Inflammatory macrophage (primary cell): Measurements from ENCODE around the gene AASDH.

ENCODE experiments used
- DNase-seq, 2 donors: peaks; one replicate each; pipeline ENCODE4 v3.0.0-alpha.2; 2020 to 2022

Gene AASDH

DNA sequence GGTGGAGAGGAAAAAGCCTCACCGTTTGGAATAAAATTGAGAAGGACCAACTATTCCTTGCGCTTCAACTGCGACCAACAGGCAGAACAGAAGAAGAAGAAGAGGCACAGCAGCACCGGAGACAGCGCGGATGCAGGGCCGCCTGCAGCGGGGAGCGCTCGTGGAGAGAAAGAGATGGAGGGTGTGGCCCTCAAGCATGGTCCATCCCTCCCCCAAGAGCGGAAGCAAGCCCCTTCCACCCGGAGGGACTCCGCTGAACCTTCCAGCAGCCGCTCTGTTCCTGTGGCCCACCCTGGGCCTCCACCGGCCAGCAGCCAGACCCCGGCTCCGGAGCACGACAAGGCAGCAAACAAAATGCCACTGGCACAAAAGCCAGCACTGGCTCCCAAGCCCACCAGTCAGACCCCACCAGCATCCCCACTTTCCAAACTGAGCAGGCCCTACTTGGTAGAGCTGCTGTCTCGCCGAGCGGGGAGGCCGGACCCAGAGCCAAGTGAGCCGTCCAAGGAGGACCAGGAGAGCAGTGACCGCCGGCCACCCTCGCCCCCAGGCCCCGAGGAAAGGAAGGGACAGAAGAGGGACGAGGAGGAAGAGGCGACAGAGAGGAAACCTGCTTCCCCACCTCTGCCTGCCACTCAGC, 71.2 kb downstream of the AASDH start:
- no peak for DNase-seq

DNA sequence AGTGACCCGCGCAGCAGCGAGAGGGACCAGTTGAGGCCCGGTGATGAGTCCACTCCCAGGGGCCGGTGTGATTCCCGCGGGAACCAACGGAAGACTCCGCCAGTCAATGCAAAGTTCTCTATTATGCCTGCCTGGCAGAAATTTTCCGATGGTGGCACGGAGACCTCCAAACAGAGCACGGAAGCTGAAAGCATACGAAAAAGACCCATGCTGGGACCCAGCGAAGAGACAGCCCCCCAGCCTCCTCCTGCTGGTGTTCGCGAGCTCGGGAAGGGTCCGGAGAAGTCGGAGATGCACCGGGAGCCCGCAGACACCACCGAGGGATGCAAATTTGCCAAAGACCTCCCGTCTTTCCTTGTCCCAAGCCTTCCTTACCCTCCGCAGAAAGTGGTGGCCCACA, 71.7 kb downstream of the AASDH start:
- DNase-seq = no peak

DNA sequence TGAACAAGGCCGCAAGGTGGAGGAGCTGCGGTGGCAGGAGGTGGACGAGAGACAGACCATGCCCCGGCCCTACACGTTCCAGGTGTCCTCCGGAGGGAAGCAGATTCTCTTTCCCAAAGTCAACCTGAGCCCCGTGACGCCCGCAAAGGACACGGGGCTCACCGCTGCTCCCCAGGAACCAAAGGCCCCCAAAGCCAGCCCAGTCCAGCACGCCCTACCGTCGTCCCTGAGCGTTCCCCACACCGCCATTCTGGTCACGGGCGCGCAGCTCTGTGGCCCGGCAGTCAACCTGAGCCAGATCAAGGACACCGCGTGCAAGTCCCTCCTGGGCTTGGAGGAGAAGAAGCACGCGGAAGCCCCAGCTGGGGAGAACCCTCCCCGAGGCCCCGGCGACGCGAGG, 72.2 kb downstream of the AASDH start:
- no peak for DNase-seq

DNA sequence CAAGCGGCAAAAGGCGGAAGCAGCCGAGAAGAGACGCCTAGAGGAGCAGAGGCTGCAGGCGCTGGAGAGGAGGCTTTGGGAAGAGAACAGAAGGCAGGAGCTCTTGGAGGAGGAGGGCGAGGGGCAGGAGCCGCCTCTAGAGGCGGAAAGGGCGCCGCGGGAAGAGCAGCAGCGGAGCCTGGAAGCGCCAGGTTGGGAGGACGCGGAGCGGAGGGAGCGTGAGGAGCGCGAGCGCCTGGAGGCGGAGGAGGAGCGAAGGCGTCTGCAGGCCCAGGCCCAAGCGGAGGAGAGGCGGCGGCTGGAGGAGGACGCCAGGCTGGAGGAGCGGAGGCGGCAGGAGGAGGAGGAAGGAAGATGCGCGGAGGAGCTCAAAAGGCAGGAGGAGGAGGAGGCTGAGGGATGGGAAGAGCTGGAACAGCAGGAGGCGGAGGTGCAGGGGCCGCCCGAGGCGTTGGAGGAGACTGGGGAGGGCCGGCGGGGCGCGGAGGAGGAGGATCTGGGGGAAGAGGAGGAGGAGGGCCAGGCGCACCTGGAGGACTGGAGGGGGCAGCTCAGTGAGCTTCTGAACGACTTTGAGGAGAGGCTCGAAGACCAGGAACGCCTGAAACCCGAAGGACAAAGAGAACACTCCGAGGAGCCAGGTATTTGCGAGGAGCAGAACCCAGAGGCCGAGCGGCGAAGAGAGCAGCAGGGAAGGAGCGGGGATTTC, 72.9 kb downstream of the AASDH start:
- DNase-seq = no peak

DNA sequence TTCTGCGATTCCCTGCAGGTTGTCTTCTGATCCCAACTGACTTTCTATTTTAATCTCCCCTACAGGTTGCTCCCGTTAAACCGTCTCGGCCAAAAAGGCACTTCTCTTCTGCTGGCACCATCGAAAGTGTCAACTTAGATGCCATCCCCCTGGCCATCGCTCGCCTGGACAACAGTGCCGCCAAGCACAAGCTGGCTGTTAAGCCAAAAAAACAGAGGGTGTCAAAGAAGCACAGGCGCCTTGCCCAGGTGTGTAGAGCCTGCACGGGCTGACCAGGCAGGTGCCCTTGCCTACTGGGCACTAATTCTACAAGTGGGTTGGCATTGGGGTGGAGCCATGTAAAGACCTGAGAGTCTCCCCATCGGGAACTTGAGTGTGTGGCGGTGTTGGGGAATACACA, 74.2 kb downstream of the AASDH start:
- DNase-seq = no peak

DNA sequence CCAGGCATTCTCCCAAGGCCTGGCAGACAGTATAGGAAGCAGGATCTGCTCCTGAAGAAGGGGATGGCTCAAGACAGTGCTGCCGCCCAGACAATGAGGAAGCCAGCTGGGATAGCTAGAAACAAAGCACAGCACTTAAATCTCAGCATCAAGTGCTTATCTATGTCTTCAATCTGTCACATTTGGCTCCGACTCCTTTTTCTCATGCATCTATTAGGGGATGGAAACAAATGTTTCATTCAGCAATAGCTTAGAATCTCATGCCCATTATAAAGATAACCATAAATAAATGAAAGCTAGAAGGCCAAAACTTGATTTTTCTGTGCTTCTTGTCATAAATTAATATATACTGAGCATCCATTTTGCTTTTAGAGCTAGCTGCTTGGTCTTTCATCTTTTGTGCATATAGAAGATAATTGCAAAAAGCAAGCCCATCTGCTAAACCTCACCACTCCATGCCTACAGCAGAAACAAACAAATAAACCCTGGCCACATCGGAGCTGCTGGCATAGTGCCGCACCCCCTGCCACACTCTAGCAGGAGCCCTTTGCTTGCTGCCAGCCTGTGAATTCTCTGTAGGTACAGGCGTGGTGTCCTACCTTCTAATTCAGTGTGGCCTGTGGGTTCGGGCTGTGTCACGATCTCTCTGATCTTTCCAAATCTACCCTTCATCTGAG, 75.9 kb downstream of the AASDH start:
- DNase-seq = no peak

DNA sequence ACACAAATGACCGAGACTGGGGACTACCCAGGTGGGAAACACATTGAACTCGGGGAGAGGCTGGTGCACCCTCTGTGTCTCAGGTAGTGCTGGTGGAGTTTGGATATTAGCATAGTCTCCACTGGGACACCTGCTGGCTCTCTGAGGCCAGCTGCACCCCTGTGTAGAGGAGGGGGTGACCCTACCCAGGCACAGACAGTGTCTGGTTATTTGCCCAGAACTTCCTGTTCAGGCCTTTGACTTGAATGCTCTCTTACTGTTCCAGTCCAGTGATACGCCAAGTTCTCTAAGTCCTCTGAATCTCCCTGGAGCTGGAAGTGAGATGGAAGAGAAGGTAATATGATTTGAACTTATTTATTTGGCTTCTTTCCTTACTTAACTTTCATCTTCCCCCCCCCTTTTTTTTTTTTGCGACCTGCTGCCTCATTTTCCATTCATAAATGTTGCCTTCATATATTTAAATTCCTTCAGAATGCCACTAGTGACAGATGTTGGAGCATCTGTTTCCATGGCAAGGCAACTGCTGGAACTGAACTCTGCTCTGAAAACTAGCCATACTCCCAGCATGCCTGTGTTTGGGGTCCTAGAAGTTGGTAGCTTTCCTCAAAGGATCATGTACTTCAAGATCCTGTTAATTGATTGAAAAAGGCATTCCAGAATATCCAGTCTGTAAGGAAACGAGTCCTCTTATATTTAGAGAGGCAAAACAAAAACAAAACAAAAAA, 76.7 kb downstream of the AASDH start:
- DNase-seq = no peak

DNA sequence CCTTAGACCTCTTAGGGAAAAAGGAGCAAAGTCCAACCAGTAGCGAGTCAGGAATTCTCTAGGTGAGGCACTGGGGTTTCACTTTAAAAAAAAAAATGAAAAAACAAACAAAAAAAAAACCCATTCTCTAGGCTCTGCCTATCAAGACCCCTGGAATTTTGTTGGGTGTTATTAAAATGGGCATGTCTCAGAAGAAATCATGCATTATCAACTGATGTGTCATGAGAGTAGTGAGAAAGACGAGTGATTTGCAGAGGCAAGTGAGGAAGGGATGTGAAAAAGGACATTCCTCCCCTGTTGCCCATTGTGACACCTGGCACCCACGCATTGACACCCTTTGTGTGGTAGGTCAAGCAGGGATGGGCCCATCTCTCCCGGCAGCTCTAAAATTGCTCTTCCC, 78.9 kb downstream of the AASDH start:
- DNase-seq = no peak

DNA sequence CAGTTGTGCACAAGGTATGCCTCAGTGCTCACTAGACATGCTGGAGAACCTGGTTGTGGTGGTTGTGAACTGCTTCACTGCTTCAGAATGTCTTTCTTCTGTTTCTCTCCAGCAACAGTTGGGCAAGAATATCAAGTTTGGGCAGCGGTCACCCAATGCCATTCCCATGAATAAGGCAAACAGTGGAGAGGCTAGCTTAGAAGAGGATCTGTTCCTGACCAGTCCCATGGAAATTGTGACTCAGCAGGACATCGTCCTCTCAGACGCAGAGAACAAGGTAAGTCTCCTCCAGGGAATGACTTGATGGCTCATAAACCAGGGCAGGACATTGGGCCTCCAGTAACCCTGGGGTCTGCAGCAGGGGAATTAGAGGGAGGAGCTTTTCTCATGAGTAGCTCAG, 79.9 kb downstream of the AASDH start:
- DNase-seq = no peak

DNA sequence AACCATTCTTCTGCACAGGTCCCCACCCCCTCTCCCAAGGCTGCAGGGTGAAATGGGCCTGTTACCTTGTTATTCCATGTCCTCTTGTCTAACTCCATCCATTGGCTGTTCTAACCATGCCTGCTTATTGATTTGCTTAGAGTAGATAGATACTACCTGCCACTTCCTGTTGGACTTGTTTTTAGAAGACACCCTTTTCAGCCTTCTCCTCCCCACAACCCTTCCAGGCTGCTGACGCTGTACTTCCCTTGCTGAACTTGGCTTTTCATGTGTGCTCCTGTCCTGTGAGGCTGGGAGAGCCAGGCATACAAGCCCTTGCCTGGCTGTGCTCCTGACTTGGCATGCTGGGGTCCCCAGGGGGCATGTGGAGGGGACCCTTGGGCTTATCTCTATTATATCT, 81.9 kb downstream of the AASDH start:
- DNase-seq = no peak

DNA sequence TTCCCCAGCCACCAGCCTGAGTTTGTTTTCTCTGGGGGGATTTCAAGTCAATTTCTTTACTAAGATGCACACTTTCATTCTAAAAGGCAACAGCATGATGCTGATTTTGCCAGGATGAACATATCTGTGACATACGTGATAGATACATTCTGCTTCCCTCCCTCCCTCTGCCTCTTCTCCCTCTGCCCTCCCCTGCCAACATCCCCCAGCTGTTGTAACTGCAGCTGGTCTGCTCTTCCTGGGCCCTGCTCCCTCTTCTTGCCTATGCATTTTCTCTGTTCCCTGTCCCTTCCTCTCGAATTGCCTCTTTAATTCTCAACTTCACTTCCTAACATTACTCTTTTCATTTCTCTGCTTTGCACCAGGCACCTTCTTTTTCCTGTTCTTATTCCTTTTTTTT, 83.4 kb downstream of the AASDH start:
- no peak for DNase-seq

DNA sequence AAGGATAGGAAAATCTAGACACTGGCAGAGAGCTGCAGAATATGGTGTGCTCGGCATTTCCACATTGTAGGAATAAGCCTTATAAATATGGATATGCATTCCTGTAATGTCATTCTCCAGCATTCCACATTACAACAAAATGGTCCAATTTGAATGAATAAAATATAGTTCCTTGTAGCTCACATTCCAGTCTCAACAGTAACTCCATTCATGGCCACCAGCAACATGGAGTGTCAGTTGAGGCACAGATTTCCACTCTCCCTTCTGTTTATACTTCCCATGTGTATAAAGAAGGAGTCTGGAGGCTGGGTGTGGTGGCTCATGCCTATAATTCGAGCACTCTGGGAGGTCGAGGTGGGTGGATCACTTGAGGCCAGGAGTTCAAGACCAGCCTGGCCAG, 84.5 kb downstream of the AASDH start:
- no peak for DNase-seq

DNA sequence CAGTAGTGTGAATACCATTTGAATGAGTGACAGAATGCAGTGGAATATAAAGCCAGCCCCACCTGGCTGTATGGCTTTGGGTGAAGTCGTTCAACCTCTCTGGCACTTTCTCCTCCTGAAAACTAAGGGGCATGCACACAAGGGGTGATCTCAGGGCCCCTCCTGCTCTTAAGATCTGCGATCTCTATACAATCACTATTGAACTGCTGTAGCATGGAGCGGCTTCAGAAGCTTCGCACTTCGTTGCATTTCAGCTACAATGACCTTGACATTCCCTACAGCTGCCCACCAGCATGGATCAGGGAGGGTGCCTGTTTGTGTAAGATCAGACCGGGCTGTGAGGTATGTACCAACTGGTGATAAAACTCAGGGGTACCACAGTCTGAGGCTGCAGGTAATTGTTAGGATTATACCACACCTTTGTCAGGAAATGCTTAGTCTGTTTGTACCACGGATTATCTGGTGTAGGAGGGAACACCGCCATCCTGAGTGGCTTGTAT, 85.2 kb downstream of the AASDH start:
- DNase-seq = no peak

DNA sequence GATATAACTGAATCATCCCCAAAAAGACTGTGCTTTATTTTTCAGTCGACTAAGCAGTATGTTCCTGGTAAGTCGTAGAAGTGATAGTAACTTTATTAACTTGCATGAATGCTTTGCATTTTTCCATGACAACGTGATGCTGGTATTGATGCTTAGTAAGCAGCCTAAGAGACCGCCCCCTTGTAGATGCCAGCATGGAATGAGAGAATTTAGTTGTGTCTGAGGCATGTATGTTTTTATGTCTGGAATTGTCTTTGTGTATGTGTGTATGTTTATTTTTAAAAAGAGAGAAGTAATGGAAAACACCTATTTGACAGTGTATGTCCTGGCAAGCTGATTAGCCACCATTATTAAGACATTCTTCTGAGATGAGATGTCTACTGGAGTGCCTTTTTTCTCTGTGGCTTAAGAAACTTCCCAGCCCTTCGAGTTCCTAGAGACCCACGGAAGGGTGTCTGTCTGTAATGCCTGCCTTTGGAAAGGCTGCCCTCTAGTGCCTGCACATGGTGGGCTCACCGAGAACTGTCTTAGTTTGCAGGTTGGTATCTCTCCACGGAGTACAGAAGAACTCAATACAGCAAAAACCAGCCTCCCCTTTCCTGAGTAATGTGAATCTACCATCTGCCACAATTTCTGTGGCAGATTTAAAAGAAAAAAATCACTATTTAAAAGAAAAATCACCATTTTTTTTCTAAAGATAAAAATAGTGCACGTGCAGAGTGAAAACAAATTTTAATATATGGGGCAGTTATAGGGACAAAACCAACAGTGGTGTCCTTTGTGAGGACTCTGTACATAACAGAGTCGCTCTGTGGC, 85.9 kb downstream of the AASDH start:
- DNase-seq = peak; percentile 67

DNA sequence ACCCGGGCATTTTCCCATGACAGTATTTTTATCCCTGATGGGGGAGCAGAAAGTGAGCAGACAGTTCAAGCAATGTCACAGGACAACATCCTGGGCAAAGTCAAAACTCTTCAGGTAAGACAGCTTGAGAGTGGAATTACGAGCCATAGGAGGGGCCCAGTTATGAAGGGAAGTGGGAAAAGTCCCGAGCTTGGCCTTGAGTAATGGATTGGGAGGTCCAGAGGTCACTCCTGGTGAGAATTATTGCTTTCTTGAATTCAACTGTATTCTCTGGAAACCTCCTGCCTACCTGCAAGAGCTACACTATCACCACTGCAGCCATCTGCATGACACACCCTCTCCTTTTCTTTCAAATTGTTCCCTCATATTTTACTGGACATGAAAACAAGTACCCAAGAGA, 89.1 kb downstream of the AASDH start:
- DNase-seq = no peak

DNA sequence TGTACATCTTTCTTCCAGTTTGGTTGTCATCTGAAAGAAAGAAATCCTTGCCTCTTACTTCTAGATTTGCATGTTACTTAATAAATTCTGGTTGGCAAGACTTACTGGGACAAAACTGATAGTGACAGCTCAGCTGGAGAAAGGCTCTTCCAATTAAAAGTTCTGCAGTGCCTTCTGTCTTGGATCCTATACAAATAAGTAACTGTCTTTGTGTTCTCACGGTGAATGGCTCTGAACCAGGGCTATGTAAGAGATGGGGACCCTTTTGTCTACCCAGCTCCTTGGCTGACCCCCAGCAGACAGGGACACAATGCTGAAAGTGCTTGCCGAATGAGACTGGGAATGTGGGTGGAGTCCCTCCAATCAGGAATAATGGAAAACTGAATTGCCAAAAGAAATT, 89.5 kb downstream of the AASDH start:
- DNase-seq = no peak

DNA sequence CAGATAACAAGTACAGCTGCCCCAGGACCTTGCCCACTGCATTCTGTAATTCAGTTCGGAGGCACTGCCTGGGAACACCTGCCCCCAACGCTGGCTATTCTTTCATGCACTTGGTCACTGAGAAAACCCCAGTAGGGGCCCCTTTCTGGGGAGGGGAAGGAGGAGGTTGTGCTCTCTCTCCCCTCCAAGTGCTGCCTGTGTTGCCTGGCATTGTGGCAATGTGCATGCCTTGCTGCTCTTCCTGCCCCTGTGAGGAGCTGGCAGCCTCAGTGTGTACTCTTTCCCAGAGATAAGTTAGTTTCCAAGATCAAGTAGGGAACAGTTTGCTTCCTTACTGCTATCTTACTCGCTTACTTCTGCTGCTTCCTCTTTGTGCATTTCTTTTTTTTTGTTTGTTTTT, 90.8 kb downstream of the AASDH start:
- DNase-seq = no peak

DNA sequence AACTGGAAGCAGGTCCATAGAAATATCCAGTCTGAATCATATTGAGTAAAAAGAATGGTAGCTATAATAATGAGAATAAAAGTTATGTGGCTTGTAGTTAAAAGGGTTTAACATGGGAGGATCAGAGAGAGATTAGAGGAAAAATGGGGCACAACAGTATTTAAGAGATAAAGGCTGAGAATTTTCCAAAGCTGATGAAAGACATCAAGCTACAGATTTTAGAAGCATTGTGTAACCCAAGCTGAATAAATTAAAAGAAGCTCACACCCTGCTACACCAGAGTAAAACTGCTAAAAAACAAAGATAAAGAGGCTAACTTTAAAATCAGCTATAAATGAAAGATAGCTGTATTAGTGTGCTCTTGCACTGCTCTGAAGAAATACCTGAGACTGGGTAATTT, 94.2 kb downstream of the AASDH start:
- DNase-seq = no peak

DNA sequence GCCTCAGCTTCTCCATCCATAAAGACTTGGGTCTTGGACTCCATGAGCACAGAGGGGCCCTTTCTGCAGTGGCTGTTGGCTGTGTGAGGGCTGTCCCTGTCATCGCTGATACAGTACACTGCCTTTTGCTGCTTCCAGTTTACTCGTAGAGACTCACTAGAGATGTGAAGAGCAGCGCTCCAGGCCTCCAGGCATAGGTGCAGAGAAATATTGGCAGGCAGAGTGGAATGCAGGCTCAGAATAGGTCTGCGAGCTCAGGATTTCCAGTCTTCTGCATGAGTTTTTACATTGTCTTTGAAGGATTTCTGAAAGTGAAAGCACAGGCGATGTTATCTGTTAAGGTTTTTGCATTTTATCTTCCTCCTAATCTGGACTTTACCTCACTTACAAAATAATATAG, 97.4 kb downstream of the AASDH start:
- DNase-seq = no peak

DNA sequence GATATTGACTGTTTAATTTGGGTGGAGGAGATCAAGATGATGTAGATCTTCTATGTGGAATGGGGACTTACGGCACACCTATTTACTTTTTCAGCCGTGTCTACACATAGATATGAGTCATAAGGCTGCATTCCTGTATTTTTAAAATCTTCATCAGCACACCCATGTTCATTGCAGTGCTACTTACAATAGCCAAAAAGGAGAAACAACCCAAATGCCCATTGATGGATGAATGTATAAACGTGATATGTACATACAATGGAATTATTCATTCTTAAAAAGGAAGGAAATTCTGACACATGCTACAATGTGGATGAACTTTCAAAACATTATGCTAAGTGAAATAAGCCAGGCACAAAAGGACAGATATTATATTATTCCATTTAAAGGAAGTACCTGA, 98.6 kb downstream of the AASDH start:
- no peak for DNase-seq
